NCI-H2081 (cell line): ENCODE data around the gene TINAGL1.

Source experiments
- DNase-seq, 2 experiments: peaks; one replicate each; lab custom pipeline; 2025; lab: John Stamatoyannopoulos, UW

TINAGL1 gene

DNA sequence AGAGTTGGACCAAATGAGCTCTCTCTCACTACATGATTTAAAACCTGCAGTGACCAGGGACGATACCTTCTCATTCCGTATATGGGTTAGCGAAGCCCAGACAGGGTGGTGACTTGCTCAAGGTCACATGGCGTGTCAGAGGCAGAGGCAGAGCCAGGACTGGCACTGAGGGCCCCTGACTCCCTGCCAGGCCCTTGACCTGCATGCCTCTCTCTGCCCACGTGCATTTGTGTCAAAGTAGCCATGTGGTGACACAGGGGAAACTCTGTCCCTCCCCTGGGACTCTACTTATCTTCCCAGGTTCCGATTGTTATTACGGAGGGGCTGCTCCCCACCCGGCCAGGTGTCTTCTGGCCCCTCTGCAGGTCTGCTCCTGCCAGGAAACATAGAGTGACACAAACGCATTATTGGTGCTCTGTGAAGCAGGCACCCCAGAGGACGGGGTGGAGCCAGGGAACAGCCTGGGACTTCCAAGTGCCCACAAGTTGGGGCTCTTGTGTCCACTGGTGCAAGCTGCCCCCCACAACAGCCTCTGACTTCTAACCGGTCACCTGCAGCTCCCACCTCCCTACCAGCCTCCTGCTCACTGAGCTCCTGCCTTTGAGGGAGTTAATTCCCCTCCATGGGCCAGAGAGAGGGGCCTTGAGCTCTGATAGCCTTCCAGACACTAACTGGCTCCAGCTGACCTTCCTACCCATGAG is 7.3 kb upstream of the TINAGL1 start:
- no peak for DNase-seq

DNA sequence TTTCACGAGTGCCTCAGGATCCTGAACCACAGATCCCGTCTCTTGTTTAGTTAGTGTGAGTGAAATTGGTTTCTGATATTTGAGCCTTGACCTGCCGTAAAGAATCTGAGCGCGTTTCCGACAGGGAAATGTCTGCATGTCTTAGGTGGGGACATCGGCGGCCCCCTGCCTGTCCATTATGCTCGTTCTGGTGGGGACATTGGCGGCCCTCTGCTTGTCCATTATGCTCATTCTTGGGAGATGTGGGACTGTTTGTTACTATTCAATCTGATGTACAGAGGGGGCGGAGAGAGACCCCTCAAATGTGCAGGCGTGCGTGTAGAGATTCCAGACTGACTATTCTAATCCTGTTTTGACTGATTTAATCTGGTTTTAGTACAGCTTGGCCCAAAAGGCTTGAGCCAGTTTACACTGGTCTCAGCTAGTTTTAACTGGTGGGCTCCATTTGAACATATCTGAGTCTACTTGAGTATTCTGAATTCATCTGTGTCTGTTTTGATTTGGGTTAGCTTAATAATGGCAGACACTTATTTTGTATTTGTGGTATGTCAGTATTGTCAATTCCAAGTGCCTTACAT is 6.6 kb upstream of the TINAGL1 start:
- no peak for DNase-seq

DNA sequence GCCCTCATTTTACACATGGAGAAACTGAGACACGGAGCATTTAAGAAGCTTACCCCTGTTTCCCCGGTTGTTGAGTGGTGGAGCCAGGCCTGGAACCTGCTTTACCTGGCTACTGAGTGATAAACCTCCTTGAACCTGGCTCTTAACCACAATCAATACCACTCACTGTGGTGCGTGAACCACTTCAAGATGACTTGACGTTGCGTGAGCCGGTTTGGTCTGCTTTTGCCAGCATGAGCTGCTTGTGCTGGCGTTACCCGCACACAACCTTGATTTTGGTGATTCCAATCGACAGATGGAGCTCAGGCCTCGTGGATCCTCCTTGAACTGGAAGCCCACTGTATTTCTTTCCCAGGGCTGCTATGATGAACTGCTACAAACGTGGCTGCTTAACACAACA is 6.1 kb upstream of the TINAGL1 start:
- no peak for DNase-seq

DNA sequence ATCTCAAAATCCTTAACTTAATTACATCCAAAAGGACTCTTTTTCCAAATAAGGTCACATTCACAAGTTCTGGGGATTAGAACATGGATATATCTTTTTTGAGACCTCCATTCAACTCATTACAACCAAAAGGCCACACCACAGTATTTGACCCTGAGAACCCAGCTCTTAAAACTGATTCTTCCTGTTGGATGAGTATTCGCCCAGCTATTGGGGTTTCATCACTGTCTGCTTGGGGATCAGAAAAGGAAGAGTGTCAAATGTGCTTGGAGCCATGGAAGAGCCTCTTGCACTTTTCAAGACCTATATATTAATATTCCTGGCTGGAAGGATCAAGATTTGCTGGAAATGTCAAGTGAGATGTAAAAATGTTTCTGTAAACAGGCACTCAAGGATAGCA is 5.4 kb upstream of the TINAGL1 start:
- no peak for DNase-seq

DNA sequence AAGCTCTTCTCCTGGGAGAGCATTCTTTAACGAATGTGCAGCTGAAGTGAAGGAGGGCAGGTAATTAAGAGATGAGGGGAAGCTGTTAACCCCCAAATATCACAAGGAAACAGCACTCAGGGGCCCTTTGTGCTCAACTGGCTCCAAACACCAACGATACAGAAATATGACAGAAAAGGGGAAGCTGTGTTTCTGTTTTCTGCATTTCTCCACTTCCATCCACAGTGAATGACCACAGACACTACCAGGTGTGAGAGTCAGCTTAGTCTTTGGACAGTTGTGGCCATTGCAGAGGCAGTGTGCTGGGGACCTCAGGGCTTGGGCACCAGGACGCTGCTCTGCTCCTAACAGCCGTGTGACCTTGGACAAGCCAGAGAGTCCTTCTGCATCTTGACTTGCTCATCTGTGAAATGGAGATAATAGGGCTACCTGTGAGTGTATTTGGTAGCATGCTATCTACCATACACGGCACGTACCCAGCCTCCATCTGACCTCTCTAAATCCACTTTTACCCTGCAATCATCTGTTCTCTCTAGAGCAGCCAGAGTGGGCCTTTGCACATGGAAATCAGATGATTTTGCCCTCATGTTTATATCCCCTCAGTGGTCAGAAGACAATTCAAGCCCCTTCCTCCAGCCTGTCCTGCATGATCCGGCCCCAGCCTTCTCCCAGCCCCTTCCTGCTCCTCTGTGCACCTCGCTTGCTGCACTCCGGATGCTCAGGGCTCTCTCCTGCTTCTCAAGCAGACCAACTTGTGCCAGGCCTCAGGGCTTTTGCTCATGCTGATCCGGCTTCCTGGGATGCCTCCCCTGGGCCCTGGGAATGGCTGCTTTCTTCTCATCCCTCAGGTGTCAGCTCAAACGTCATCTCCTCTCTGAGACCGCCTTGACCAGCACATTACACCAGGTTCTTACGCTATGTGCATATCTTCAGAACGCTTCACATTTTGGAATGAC is 4.7 kb upstream of the TINAGL1 start:
- no peak for DNase-seq

DNA sequence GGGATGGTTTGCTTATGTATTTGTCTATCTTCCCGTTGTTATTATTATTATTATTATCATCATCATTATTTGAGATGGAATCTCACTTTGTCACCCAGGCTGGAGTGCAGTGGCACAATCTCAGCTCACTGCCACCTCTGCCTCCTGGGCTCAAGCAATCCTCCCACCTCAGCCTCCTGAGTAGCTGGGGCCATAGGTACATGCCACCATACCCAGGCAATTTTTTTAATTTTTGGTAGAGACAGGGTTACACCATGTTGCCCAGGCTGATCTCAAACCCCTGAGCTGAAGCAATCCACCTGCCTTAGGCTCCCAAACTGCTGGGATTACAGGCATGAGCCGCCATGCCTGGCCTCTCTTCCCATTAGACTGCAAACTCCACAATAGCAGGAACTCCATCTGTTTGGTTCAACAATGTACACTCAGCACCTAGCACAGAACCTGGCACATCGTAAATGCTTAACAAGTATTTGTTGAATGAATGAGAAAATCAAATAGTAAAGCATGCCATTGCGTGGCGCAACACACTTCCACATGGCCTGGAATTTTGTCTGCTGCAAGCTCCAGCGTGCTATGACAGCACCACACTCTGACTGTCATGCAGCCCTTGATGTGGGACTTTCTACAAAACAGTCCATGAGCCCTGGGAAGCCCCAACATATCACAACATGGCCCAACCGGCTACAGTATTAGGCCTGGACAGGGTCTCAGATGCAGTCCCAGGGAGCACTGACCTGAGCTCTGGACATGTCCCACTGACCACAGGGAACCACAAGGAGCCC is 3.8 kb upstream of the TINAGL1 start:
- DNase-seq, result no peak

DNA sequence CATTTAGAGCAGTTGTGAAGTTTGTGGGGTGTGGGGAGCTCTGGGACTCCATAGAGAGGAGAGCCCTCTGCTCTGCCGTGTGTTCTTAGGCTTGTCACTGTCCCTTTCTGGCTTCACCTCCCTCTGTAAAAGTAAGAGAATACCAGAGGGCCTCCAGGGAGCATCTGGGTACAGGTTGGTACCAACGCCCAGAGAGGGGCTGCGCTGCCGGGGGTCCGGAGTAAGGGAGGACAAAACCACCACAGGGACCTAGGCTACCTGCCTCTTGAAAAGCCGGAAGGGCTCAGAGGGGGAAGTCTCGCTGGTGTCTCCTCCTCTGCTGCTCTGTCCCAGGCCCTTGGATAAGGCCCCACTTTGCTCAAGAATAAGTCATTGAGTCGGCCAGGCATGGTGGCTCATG is 3.1 kb upstream of the TINAGL1 start:
- no peak for DNase-seq

DNA sequence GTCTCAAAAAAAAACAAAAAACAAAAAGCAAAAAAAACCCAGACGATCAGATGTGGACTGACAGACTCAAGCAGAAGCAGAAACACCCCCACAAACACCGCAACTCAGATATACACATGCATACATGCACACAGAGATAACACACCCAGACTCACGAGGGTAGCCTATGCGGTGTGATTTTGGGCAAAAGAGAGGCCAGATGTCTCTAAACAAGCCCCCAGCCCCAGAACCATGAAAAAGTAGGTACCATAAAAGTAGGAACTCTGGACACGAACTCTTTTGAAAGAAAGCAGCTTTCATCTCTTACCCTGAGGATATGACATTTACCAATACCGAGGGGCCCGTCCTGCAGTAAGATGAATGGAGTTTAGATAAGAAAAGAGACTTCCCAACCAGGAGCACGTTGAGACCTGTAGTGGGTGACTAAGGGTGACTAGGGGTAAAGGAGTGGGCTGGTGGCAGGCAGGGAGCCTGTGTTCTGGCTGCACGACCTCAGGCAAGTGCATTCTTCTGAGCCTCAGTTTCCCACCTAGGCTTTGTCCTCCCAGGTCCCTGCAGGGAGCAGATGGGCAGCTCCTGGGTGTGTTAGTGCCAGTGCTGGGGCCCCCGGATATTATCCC is 1.5 kb upstream of the TINAGL1 start:
- no peak for DNase-seq

DNA sequence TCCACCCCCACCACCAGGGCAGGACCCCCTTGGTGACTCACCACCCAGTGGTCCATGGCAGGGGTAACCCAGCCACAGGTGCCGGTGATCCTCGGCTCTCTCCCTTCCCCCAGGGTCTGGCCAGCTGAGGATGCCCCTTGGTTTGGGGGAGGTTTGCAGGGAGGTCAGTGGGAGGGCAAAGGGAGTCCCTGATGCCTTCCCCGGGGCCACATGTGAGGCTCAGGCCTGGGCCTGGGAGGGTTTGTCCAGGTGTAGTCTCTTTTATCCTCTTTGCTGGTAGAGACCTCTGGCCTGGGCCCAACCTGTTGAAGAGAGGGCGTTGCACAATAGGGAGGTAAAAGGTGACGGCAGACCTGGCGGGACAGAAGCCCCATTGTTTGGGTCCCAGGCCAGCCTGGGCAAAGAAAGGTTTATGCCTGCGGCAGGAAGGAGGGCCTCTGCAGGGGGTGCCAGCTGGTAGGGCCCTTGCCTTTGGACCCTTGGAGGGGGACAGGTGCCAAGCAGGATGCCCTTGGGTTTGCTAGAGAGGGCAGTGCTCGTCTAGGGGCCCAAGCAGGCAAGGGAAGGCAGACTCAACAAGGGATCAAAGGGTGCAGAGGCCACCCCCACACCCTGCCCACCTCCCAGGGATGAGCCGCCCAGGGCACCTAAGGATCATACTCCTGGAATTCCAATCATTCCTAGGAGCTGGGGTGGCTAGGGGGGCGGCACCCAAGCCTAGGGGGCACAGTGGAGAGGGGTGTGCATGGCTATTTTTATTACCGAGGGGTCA is 760 bp upstream of the TINAGL1 start:
- no peak for DNase-seq

DNA sequence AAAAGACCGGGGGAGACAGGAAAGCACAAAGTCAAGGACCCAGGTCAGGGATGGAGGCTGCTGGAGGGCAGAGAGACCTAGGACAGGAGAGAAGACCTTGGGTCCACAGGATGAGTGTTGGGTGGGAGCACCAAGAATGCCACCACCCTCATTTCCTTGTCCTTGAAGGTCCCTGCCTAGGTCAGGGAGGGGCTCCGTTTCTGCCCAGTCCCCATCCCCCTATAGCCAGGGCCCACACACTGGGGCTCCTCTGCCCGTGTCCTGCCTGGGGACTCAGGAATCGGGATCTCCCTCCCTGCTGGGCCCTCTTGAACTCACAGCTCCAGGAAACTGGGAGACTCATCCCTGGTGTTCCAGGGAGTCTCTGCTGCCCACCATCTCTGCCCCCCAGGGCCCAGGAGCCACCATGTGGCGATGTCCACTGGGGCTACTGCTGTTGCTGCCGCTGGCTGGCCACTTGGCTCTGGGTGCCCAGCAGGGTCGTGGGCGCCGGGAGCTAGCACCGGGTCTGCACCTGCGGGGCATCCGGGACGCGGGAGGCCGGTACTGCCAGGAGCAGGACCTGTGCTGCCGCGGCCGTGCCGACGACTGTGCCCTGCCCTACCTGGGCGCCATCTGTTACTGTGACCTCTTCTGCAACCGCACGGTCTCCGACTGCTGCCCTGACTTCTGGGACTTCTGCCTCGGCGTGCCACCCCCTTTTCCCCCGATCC is 584 bp downstream of the TINAGL1 start:
- DNase-seq, result no peak

DNA sequence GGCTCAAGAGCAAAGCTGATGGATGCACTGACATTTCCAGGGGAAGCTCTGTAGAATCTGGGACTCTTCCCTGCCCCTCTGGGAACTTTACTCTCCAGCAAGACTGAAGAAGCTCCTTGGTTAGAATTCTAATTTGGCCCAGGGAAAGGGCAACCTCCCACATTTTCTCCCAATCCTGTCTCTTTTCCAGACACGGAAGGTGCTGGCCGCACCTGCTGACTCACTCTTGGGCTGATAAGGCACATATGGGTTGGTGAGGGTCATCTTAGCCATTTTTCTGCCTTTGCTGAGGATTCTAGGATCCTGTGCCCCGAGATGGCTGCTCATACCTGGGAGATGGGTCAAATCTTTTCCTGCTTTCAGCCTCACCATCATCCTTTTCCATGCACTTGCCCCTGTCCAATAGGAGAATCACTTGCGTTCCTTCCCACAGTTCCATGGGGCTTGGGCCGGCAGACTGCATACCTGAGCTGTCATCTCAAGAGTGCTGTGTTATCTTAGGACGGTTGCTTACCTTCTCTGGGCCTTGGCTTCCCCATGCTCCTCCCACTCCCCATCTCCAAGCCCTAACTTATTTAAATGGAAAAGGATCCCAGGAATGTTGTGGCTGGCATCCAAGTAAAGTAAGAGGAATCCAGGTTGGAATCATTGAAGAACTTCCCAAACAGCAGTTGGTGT is 1.3 kb downstream of the TINAGL1 start:
- no peak for DNase-seq

DNA sequence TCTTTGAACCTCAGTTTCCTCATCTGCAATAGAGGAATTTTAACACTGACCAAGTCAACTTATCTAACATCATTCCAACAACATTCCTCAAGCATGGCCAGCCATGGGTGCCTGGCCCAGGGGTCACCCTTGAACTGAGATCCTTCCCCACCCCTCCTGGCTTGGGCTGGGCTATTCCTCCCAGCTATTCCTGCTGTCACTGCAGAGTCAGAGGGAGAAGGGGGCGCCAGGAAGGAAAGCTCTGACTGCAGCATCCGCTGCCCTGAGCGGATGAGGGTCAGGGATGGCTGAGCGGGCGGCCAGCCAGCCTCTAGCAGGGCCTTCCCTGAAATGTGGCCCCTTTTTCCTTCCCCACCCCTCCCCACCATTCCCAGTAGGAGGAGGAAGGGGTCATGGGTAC is 3.1 kb downstream of the TINAGL1 start:
- no peak for DNase-seq

DNA sequence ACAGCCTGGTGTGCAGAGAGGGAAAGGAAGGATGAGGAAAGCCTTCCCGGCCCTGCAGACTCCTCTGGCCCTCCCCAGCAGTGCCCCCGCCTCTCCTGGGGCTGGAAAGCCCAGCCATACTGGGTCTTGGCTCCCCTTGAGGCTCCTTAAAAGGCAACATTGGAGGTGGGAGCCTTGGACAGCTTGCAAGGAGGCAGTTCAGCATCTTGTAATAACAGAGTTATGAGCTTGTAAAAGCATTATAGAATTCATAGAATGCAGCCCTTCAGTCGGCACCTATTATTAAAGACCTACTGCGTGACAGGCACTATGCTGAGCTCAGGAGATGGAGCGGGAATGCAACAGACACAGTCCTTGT is 4.2 kb downstream of the TINAGL1 start:
- no peak for DNase-seq

DNA sequence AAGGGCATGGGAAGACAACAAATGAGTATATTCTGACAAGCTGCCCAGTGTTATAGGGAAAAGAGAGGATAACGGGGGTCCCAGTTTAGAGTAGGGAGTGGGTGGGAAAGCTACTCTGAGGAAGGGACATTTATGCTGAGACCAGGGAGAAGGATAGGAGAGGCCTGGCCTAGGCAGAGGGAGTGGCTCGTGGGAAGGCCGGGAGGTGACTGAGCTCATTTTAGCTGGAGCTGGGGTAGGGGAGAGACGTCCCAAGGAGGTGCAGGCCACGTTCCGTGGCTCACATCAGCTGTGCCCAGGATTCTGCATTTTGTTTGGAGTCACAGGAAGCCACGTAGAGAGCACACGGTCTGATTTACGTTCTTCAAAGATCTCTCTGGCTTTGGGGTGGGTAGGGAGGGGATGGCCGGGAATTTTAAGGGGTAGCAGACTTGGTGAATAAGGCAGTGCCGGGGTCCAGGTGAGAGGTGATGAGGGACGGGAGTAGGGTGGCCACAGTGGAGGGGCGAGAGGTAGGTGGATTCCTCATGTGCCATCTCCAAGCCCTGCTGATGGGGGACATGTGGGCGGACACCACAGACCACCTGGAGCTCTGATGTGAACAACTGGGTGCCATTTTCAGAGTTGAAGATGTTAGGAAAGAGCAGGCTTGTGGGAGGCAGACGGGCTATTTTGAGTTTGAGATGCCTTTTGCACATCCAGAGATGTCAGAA is 4.7 kb downstream of the TINAGL1 start:
- DNase-seq, result no peak

DNA sequence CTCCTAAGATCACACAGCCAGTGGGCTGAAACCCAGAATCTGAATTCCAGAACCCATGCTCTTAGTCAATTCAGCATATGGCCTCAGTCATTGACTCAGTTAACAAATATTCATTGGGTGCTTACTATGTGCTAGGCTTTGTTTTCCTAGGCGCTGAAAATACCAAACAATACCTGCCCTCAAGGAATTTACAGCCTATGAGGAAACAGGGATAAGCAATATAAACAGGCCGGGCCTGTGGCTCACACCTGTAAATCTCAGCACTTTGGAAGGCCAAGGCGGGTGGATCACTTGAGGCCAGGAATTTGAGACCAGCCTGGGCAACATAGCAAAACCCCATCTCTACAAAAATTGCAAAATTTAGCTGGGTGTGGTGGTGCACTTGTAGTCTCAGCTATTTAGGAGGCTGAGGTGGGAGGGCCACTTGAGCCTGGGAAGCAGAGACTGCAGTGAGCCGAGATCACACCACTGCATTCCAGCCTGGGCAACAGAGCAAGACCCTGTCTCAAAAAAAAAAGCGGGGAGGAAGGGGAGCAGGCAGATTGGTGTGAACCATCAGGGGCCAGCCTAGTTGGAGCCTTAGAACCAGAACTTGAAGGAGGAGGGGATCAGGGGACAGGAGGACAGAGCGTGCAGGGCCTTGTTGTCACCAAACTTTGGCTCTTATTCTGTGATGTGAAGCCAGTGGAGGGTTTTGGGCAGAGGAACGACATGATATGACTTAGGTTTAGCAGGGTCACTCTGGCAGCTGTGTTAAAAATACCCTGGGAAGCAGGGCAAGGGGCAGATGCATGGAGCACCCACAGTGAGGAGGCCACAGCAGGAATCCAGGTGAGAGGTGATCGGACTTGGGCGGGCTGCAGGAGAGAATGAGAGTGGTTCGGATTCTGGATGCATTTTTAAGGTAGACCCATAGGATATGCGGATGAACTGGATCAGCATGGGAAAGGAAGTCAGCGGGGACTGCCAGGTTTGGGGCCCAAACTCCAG is 5.8 kb downstream of the TINAGL1 start:
- DNase-seq, result no peak

DNA sequence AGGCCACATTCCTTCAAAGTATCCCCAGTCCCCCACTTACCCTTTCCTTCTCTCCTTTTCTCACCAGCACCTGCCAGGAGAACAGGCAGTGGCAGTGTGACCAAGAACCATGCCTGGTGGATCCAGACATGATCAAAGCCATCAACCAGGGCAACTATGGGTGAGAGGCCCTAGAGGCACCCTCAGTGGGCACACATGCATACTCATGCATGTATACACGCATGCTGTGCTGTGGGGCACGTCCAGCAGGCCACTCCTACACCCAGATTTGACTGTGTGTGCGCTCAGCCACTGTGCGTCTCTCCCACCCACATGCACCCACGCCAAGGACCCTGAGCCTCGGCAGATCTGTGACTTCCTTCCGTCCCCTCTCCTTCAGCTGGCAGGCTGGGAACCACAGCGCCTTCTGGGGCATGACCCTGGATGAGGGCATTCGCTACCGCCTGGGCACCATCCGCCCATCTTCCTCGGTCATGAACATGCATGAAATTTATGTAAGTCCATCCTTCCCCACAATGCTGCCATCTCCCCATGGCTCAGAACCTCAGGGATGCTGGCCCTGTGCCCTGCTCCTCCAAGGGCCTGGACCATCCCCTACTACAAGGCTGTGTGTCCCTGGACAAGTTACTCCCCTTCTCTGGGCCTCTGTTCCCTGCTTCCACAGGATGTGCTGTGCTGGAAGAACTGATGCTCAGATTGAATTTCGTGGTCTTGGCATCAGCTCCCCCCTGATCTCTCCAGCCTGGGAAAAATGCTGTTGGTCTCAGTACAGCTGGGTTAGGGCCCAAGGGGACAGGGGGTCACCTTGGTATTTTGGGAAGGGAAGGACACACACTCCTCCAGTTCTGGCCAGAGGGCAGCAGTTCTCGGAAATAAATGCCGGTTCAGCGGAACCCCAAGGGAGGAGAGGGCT is 7.0 kb downstream of the TINAGL1 start:
- DNase-seq, result no peak
